SW480 (cell line): ENCODE results near the gene CCDC138.

Source experiments
- DNase-seq: peaks from one replicate; pipeline ENCODE4 v3.0.0-alpha.2; 2016; ENCODE audit warnings: low spot score

The CCDC138 gene

DNA sequence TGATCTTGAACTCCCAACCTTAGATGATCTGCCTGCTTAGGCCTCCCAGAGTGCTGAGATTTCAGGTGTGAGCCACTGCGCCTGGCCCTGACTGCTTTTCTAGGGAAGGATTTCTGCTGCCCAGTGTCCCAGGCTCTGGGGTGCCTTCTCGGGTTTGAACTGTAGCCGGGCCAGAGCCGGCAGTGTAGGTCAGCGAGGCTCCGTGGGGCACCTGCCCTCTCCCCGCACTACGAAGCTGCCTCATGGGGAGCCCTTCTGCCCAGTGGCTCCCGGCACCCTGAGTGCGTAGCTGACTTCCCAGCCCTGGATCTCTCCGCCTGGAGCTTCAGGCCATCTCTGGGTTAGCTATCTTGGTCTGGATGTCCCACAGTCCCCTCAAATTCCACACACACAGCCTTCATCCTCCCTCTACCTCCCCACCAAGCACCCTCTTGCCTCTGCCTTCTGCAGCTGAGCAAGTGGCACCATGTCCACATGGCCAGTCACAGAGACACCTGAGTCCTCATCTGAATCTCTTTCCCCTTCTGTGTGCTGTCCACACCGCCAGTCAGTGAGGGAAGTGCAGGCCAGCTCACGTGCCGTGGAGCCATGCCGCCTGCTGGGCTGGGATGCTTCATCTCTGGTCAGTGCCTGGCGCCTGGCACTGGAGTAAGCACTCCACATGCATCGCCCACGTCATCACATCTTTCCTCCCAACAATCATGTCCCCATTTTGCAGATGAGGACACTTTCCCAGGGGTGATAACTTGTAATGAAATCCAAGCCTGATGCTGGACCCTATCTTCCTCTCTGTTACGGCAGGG is 133.2 kb downstream of the CCDC138 start:
- DNase-seq = no peak

DNA sequence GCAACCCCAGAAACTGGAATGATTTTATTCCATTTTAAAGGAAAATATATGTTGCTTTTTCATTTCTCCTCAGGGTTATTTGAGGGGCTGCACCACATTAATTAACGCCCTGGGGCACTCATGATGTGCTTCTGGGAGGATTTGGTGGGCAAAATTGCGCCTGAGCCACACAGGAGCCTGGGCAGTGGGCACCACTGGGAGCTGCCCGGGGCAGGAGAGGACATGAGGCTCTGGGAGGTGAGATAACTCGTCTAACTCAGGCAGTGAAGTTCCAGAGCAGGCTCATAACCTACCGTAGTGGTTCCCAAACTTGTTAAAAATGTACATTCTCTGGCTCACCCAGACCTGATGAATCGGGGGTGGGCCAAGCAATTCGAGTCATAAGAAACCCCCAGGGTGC is 134.1 kb downstream of the CCDC138 start:
- no peak for DNase-seq

DNA sequence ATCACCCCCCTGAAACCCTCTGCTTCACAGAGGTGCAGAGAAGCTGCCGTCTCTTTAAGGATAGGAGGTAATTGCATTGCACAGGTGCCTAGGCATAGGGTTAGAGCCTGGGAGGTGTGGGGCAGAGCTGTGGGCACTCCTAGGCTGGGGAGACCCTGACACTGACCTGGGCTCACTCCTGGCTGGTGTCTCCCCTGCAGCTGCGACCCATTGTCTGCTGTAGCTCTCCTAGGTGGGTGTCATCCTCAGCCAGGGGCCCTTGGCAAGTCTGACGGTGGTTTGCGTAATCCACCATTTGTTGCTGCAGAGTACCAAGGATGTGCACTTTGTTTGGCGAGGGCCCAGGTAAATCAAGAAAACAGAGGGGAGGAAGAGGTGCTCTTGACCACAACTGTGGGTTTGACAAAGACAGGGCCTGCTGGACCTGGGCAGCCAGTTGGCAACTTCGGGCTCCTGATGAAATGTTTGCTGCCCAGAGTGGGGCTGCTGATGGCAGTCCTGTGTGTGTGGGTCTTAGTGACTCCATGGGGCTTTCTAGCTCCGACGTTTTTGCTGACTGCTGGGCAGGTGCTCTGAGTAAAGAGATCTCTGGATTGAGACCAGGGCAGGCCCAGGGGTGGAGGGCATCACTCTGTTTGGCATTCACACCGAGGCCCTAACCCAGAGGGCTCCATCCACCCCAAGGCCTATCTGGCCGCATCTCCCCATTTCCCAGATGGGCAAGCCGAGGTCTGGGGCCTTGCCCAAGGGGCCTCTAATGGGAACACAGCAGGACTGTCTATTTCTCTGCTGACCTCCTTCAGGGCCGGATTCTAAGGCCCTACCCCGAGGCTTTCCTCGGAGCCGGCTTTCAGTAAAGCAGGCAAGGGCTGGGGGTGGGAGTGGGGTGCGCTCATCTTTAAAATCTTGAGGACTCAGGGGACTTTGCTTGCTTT is 134.8 kb downstream of the CCDC138 start:
- no peak for DNase-seq

DNA sequence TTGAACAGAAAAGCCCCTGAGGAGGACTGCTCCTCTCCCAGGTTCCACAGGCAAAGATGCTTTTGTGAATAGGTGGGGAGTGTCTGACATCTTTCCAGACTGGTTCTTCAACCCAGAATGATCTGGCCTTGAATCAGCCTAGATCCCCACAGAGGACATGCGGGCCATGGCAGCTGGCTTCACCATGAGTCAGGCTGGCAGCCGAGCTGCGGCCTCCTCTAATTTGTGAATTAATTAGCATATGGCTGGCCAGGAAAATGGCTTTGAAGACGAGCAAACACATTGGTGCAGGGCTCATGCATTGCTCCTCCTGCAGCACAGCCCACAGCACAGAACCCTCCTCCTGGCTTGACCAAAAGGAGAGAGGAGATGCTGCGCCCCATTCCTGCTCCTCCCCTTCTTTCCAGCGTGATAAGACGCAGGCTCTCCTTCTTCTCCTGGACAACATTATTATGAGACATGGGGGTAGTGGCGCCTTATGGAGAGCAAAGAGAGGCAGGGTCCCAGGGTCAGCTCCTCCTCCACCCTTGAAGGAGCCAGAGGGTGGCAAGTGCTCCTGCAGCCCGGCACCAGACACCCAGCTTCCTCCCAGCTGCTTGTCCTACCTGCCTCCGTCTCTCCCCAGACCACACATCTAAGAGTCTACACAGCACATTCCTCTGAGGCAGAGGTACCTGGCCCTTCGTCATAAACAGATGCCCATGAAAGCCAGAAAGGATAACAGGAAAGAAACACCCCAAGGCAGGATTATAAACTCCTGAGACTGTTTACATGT is 135.8 kb downstream of the CCDC138 start:
- no peak for DNase-seq

DNA sequence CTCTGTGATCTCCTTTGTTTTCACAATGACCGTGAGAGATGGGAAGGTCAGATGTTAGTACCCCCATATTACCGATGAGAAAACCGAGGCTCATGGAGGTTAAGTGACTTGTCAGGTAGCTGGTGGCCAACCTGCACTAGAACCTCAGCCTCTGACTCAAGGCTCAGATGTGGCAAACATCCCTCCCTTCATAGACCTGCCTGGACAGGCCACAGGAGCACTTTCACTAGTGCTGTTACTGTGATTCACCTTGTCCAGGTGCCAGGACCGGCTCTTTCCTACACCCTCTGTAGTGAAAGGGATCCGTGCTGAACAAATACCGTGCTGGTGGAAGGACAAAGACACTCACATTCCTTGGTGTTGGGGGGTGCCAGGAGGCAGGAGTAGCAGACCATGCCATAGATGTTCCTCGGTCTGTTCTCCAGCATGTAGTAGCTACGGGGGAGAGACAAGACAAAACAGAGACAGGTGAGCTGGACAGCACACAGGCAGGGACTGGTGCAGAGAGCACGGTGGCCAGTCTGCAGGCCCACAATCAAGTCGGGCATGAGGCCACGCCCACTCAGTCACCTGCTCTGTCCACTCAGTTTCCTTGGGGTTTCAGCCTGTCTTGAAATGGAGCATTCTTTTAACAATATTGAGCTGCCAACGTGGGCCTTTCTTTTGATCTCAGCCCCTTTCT is 136.6 kb downstream of the CCDC138 start:
- peak; percentile 43 for DNase-seq

DNA sequence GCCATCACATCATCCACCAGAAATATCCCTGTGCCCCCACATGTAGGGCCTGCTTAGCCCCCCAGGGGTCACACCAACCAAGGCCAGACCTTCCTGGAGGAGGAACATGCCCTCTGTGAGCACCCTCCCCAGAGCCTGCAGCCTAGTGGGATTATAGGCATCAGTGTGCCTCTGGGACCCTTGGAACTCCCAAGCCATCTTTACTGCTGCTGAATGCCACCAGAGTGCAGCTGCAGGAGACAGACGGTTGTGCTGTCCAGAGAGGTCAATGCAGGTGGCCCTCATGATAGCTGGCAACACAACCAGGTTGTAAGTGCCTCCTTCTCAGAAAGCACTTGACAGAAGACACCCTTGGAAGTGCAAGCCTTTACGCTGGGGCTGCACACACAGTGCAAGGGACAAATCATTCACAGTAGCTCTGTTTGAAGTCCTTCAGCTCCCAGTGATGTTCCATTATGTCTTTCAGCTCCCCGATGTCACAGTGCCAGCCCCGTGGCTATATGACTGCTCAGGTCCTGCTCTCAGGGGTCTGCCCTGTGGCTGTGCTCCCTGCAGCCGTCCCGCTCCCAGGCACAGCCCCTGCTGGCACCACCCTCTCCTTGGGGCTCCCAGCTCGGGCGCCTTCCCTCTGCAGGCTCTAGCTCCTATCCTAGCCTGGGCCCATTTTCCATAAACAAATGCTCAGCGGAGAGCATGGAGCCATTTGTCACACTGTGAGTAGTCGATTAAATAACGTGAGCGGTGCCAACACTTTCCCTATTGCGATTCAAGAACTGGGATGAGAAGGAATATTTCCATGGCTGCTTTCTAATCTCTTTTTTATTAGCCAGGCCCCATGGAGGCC is 137.4 kb downstream of the CCDC138 start:
- no peak for DNase-seq

DNA sequence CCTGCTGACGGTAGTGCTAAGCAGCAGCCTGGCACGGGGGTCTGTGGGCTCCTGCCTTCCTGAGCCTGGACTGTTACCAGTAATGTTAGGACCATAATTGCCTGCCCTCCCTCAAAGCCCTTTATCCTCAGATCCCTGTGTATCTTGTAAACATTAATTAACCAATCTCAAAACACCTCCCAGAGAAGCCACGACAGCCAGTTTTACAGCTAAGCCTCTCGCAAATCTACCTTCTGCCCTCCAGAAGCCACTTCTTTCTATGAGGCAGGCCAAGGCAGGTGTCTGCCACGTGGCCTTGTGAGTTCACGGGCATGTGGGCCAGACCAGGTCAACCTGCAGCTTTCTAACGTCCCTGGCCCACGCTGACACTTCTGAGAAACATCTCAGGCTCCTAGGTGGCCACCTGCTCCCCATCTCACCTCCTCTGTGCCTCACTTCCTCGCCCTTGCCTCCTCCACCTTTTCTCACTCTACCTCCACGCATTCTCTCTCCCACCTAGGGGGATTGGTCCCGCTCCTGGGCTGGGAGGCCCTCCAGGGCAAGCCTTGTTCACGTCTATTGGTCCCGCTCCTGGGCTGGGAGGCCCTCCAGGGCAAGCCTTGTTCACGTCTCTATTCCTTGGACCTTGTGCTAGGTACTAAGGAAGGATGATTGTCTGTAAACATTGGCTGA is 138.1 kb downstream of the CCDC138 start:
- DNase-seq = no peak

DNA sequence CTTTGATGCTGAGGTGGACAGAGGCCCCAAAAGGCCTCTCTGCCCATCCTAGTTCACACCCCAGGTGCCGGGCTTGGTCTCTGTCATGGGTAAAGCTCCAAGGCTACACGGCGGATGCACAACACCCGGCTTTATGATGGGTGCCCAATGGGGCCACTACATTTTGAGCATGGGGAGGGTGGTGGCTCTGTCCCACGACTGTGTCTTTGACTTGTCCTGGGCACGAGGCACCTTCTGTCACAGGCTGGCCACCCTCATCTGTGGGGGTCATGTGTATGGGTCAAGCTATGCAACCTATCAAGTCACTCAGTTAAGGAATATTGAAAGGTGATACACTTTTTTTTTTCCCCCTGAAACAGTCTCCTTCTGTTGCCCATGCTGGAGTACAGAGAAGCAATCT is 138.7 kb downstream of the CCDC138 start:
- no peak for DNase-seq

DNA sequence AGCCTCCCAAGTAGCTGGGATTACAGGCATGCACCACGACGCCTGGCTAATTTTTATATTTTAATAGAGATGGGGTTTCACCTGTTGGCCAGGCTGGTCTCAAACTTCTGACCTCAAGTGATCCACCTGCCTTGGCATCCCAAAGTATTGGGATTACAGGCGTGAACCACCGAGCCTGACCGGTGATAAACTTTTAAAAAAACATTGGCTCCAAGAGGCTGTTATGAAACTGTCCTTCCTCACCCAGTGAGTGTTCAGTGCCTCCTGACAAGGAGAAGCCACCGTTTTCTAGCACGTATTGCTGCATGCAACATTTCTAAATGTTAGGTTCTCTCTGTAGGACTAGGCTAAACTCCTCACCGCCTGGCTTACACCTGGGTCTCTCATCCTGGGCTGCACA is 139.2 kb downstream of the CCDC138 start:
- no peak for DNase-seq
